ENCODE data around the gene MYL2.

DNA sequence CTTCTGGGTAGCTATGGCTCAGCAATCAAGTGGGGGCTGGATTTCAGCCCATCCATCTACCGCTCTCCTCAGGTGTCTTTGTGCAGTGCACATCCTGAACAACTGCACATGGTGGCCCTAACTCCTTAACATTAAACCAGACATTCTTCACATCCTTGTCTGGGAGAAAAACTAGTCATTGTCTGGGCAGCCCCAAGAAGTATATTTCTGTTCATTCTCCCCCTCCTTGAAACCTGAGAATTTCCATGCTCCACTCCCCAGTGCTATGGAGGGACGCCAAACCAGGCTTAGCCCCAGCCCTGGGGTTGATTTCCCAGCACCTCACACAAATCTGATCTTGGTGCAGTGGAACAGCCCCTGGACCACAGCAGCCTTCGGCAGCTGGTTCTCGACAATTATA is 13.4 kb downstream of the MYL2 start:
- TF ChIP-seq POLR2A (IDR thresholded peaks at IDR 0.05; ENCODE audit: low read depth) (no peak), CTCF (IDR thresholded peaks at IDR 0.05) (no peak), POLR2AphosphoS5 (IDR thresholded peaks at IDR 0.05) (no peak)
